ENCODE measurements around the gene RXFP3. TPM values are rescaled to one million over a fixed set of nuclear protein-coding genes. Genes with fewer than 3 reads are reported as not detected.
"Not testable (repeated sequence)": the region's sequence is repeated elsewhere in the genome, so short reads cannot be mapped to it uniquely, and the experiment has no call there.

RXFP3 gene
- total RNA-seq, 1 donor from 2014 or later: not detected

- no peak for DNase-seq (ENCODE audit: low spot score)
Observed at GRCh38 chr5:33934176-33934575, 2.0 kb upstream of the RXFP3 start.

DNA sequence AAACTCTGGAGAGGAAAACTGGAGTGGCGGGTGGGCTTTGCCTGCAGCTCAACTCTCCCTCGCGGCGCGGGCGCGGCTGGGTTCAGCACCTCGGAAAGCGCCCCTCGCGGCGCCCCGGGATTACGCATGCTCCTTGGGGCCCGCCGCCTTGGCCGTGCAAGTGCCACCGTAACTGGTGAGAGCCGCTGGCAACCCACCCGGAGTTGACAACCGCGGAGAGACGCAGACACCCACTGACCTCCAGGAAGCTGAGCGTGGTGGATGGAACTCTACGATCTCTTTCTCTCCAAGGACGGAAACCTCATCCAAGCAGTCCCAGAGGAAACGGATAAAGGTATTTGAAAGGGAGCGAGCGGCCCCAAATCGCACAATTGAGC is 194 bp upstream of the RXFP3 start:
- DNase-seq (ENCODE audit: low spot score): peak; percentile 57

DNA sequence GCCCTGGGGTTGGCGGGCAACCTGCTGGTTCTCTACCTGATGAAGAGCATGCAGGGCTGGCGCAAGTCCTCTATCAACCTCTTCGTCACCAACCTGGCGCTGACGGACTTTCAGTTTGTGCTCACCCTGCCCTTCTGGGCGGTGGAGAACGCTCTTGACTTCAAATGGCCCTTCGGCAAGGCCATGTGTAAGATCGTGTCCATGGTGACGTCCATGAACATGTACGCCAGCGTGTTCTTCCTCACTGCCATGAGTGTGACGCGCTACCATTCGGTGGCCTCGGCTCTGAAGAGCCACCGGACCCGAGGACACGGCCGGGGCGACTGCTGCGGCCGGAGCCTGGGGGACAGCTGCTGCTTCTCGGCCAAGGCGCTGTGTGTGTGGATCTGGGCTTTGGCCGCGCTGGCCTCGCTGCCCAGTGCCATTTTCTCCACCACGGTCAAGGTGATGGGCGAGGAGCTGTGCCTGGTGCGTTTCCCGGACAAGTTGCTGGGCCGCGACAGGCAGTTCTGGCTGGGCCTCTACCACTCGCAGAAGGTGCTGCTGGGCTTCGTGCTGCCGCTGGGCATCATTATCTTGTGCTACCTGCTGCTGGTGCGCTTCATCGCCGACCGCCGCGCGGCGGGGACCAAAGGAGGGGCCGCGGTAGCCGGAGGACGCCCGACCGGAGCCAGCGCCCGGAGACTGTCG is 976 bp downstream of the RXFP3 start:
- DNase-seq (ENCODE audit: low spot score): no peak

DNA sequence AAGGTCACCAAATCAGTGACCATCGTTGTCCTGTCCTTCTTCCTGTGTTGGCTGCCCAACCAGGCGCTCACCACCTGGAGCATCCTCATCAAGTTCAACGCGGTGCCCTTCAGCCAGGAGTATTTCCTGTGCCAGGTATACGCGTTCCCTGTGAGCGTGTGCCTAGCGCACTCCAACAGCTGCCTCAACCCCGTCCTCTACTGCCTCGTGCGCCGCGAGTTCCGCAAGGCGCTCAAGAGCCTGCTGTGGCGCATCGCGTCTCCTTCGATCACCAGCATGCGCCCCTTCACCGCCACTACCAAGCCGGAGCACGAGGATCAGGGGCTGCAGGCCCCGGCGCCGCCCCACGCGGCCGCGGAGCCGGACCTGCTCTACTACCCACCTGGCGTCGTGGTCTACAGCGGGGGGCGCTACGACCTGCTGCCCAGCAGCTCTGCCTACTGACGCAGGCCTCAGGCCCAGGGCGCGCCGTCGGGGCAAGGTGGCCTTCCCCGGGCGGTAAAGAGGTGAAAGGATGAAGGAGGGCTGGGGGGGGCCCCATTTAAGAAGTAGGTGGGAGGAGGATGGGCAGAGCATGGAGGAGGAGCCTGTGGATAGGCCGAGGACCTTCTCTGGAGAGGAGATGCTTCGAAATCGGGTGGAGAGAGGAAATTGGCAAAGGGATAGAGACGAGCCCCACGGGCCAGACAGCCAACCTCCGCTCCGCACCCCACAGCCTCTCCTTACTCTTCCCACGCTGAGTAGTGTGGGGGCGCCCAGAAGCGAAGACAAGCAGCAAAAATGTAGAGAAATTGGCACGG is 1.7 kb downstream of the RXFP3 start:
- no peak for DNase-seq (ENCODE audit: low spot score)

- DNase-seq (ENCODE audit: low spot score): no peak
Observed at GRCh38 chr5:33938507-33938796, 2.3 kb downstream of the RXFP3 start.

DNA sequence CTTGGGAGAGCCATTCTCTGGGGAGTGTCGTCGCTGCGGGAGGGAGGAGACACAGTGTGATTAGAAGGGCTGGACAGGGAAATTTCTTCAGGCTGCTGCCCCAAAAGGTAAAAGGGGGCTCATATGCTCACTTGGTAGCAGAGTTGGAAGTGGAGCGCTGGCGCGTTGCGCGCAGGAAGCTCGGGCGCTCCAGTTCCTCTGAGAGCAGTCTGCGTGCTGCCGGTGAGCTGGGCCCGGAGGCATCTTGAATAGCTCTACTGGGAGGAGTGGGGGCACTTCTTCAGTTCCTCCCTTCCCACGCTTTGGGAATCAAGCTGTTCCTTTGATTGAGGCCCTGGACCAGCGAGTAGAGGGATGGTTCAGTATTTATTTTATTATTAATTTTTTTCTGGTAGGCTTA is 2.7 kb downstream of the RXFP3 start:
- DNase-seq (ENCODE audit: low spot score): no peak

DNA sequence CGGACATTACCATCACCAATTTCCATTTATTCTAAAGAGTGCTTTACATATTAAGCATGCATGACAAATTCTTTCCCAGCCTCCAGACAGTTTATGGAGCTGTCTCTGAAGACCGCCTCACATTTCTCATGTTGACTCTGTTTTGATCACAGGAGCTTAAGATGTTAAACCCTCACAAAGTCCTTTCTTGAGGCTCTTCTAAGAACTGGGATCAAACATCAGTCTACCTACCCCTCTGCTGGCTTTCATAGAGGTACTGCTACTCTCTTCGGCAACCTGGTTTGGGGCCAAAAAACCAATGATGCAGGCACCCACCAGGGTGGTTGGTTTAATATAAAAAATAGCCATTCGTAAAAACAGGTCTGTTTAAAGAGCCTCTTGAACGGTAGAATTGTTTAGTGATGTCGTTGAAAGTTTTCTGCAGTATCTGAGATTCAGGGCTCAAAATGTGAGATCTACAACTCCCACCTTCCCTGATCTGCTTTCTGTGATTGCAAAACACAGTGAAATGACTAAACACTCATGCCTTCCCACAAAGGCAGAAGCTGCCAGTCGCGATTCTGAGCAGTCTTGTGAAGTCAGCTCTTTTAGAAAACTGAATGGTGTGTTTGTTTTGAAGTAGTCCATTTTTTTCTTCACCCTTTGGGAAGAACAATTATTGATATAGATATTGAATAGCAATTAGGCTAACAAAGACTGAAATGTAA is 3.5 kb downstream of the RXFP3 start:
- no peak for DNase-seq (ENCODE audit: low spot score)

DNA sequence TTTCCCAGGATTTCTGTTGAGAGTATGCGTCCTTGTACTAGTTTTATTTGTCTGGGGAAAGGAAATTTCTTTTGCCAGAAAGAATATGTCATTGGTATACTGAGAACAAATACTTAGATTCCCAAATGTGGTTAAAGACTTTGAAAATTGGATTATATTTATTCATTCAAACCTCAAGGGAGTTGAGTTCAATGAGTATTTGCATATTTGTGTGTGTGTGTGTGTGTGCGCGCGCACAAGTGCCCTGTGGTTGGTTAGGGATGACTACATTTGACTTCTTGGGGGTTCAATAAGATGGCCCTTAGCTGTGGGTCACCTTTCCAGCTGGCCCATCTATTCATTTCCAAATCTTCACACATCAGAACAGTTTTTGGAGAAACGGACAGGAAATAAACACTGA is 4.9 kb downstream of the RXFP3 start:
- no peak for DNase-seq (ENCODE audit: low spot score)

GRCh38 chr5:33944543-33945132 is 8.5 kb downstream of the RXFP3 start:
- no peak for DNase-seq (ENCODE audit: low spot score)

DNA sequence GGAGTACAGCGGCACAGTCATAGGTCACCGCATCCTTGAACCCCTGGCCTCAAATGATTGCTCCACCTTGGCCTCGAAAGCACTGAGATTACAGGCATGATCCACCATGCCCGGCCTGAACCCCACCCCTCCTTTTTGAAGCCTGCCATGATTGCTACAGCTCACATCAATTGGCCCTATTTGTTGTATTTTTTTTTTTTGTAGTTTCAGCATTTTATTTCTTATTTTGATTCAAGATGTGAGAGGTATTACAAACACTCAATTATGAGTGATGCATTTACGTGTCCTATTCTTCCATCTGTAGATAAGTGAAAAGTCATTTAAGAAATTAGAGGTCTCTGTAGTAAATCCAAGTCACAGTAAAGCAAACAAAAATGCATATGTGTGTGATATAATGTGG is 16.0 kb downstream of the RXFP3 start:
- not testable (repeated sequence) for DNase-seq (ENCODE audit: low spot score)

- no peak for DNase-seq (ENCODE audit: low spot score)
Observed at GRCh38 chr5:33957577-33958150, 21.5 kb downstream of the RXFP3 start.

DNA sequence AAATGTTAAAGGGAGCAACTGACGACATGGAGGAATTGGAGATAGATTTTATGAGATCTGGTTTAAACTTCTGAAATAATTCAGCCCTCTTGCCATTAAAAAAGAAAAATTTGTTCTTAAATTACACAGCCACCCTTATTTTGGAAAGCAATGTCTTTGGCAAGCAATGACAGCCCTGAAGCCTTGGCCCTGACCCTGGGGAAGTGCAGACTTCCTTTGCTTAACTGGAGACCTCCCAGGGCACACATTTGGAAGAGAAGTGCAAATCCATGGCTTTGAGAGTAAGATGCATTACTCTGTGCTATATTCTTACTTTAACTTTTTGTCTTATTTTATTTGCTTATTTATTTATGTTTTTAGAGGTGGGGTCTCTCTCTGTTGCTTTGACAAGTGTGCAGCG is 22.0 kb downstream of the RXFP3 start:
- DNase-seq (ENCODE audit: low spot score): no peak

DNA sequence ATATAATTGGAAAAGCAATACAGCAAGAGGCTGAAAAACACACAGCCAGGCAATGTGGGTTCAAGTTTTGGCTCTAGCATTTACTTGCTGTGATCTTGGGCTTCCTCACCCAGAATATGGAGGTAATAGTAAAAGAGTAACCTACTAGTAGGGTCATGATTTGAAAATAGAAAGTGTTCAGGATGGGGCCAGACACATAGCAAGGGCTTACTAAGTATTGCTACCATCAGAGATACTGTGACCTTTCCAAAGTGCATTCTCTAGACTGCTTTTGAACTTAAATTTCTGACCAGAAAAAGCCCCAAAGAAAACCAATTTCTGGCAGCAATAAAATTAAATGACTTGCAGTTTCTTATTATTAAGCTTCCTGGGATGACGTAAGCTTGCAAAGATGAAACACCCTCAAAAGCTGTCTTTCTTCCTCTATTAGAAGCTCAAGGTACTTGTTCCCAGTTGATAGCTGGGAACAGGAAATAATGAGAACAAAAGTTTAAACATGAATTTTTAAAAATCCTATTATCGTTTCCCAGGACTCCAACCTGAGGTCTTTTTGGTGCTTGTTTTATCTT is 28.0 kb downstream of the RXFP3 start:
- no peak for DNase-seq (ENCODE audit: low spot score)

DNA sequence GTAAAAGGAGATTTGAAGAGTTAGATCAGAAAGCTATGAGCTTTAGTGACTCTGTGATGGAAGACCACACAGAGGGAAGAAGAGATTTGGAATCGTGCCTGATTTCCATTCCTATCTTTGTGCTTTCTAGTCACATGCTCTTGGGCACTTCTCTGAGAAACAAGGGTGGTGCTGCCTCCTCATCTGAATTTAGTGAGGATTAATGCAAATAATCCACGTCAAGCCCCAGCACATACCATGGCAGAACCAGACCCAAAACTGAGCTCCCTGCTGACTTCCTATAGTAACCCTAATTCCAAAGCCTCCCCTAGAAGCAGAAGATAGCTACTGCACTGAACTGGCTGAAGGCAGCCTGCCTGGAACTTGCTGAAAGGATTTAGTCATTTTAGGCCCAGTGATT is 30.6 kb downstream of the RXFP3 start:
- DNase-seq (ENCODE audit: low spot score): no peak

- no peak for DNase-seq (ENCODE audit: low spot score)
Observed at GRCh38 chr5:33968211-33969005, 32.2 kb downstream of the RXFP3 start.

GRCh38 chr5:33969572-33970452 is 33.6 kb downstream of the RXFP3 start:
- no peak for DNase-seq (ENCODE audit: low spot score)

GRCh38 chr5:33973271-33973670 is 37.1 kb downstream of the RXFP3 start:
- DNase-seq (ENCODE audit: low spot score): no peak

DNA sequence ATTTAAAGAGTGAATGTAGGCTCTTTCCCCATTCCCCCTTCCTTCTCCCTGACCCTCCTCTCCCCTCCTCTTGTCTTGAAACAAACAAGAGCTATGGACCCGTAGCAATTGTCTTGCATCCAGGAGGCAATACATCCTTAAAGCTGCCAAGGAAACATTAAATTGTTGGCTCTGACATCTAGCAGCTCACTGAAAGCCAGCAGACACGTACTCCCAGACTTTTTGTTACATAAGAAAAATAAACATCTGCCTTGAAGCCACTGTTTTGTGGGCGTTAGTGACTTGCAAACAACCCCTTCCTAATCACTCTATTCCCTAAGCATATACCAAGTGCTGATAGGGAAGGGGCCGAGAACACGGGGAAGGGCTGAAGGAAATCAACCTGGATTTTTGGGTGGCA is 39.7 kb downstream of the RXFP3 start:
- DNase-seq (ENCODE audit: low spot score): no peak

GRCh38 chr5:33976307-33976706 is 40.1 kb downstream of the RXFP3 start:
- no peak for DNase-seq (ENCODE audit: low spot score)

- no peak for DNase-seq (ENCODE audit: low spot score)
Observed at GRCh38 chr5:33978306-33978705, 42.1 kb downstream of the RXFP3 start.
